IMR-90 (cell line): Measurements from ENCODE around the gene EMC9.

Experiments
- BHLHE40 ChIP-seq: fragments of 150-350 bp; IDR thresholded peaks from 2 replicates; pipeline ENCODE4 v1.6.1; 2016; ENCODE audit warnings: mild to moderate bottlenecking, low read depth, low read length
- CEBPB ChIP-seq: IDR thresholded peaks from 2 replicates; pipeline ENCODE4 v1.6.1; 2012; ENCODE audit warnings: low read depth, low read length, improper control_type of control experiment
- CHD1 ChIP-seq: IDR thresholded peaks from 2 replicates; pipeline ENCODE4 v1.6.1; 2012; ENCODE audit warnings: low read depth, low read length, improper control_type of control experiment
- CTCF ChIP-seq: conservative IDR thresholded peaks from 2 replicates; pipeline ENCODE4 v1.5.1; 2012; ENCODE audit warnings: mild to moderate bottlenecking, low read depth, low read length, improper control_type of control experiment
- ELK1 ChIP-seq: fragments of 150-350 bp; IDR thresholded peaks from 2 replicates; pipeline ENCODE4 v1.6.1; 2016; ENCODE audit warnings: low read depth, mild to moderate bottlenecking, low read length, moderate library complexity, borderline replicate concordance
- MAFK ChIP-seq: IDR thresholded peaks from 2 replicates; pipeline ENCODE4 v1.6.1; 2012; ENCODE audit warnings: low read depth, low read length, improper control_type of control experiment
- MAZ ChIP-seq: IDR thresholded peaks from 2 replicates; pipeline ENCODE4 v1.6.1; 2012; ENCODE audit warnings: low read depth, mild to moderate bottlenecking, low read length, improper control_type of control experiment, moderate library complexity, borderline replicate concordance
- MXI1 ChIP-seq: IDR thresholded peaks from 2 replicates; pipeline ENCODE4 v1.6.1; 2012; ENCODE audit warnings: low read depth, mild to moderate bottlenecking, low read length, moderate library complexity, borderline replicate concordance
- POLR2A ChIP-seq: IDR thresholded peaks from 2 replicates; pipeline ENCODE4 v1.6.1; 2012; ENCODE audit warnings: mild to moderate bottlenecking, low read depth, low read length
- RAD21 ChIP-seq: IDR thresholded peaks from 2 replicates; pipeline ENCODE4 v1.6.1; 2012; ENCODE audit warnings: low read length, improper control_type of control experiment
- RCOR1 ChIP-seq: IDR thresholded peaks from 2 replicates; pipeline ENCODE4 v1.6.1; 2012; ENCODE audit warnings: mild to moderate bottlenecking, low read length, improper control_type of control experiment; ENCODE audit not compliant: insufficient replicate concordance
- RFX5 ChIP-seq: IDR thresholded peaks from 2 replicates; pipeline ENCODE4 v1.8.0; 2012; ENCODE audit warnings: low read depth, mild to moderate bottlenecking, low read length, moderate library complexity
- SMC3 ChIP-seq: fragments of 150-350 bp; IDR thresholded peaks from 2 replicates; pipeline ENCODE4 v1.6.1; 2016; ENCODE audit warnings: low read depth, mild to moderate bottlenecking, antibody characterized with exemption, low read length, moderate library complexity
- USF2 ChIP-seq: fragments of 150-350 bp; IDR thresholded peaks from 2 replicates; pipeline ENCODE4 v1.6.1; 2017; ENCODE audit warnings: mild to moderate bottlenecking, antibody characterized with exemption, low read length, low read depth

GRCh38 chr14:24185741-24186140 lies 44.4 kb upstream of the EMC9 start:
- TF ChIP-seq CTCF: no peak
- no peak for TF ChIP-seq SMC3
- no peak for TF ChIP-seq USF2
- TF ChIP-seq CEBPB: no peak
- TF ChIP-seq RCOR1: no peak
- TF ChIP-seq MXI1: no peak
- no peak for TF ChIP-seq BHLHE40
- no peak for TF ChIP-seq POLR2A
- no peak for TF ChIP-seq RFX5
- no peak for TF ChIP-seq MAZ
- no peak for TF ChIP-seq CHD1
- no peak for TF ChIP-seq RAD21
- TF ChIP-seq ELK1: no peak
- TF ChIP-seq MAFK: no peak
